MM.1S (cell line): ENCODE measurements around the gene ZCCHC2.

Source experiments
- EZH2phosphoT487 ChIP-seq: fragments of 300-600 bp; sonication (generic); IDR thresholded peaks from 2 replicates; pipeline ENCODE4 v1.6.1; 2018; ENCODE audit warnings: antibody characterized with exemption, low read length
- TF ChIP-seq, protein P1 (sequence below): fragments of 300-600 bp; sonication (generic); IDR thresholded peaks from 2 replicates; pipeline ENCODE4 v1.5.1; 2016; ENCODE audit warnings: antibody characterized with exemption, low read length, mixed read lengths

DNA sequence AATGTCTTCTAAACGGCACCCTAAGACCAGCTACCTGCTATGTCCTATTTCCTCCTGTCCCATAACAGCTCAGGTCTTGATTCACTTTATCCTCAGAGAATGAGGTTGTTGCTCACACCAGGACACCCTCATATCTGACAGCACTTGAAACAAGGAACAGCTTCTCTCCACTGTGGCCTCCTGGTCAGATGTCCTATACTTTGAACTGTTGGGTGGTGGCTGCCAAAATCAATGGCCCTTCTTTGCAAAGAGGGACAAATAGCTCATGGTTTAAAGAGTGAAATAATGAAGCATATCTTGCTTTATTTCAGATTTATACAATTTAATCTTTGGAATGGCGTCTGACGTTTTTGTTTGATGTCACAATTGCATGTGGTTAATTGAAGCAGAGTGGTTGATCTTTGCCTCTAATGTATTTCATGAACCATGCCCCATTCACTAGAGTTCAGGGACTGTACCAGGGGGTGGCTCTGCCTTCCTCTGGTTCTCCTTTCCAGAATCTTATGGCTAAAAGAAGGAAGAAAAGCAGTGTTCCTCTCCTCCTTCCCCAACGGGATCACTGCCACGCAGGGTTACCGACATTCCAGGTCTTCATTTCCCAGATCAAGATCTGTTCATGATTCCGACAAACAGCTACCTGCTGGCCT lies 24.1 kb upstream of the ZCCHC2 start:
- TF ChIP-seq, protein P1, sequence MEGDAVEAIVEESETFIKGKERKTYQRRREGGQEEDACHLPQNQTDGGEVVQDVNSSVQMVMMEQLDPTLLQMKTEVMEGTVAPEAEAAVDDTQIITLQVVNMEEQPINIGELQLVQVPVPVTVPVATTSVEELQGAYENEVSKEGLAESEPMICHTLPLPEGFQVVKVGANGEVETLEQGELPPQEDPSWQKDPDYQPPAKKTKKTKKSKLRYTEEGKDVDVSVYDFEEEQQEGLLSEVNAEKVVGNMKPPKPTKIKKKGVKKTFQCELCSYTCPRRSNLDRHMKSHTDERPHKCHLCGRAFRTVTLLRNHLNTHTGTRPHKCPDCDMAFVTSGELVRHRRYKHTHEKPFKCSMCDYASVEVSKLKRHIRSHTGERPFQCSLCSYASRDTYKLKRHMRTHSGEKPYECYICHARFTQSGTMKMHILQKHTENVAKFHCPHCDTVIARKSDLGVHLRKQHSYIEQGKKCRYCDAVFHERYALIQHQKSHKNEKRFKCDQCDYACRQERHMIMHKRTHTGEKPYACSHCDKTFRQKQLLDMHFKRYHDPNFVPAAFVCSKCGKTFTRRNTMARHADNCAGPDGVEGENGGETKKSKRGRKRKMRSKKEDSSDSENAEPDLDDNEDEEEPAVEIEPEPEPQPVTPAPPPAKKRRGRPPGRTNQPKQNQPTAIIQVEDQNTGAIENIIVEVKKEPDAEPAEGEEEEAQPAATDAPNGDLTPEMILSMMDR, result no peak
- no peak for TF ChIP-seq EZH2phosphoT487
